ENCODE data around the gene RIN1. TPM values are rescaled to one million over a fixed set of nuclear protein-coding genes. Genes with fewer than 3 reads are reported as not detected.
"Not testable (repeated sequence)": the region's sequence is repeated elsewhere in the genome, so short reads cannot be mapped to it uniquely, and the experiment has no call there.

The RIN1 gene, protein sequence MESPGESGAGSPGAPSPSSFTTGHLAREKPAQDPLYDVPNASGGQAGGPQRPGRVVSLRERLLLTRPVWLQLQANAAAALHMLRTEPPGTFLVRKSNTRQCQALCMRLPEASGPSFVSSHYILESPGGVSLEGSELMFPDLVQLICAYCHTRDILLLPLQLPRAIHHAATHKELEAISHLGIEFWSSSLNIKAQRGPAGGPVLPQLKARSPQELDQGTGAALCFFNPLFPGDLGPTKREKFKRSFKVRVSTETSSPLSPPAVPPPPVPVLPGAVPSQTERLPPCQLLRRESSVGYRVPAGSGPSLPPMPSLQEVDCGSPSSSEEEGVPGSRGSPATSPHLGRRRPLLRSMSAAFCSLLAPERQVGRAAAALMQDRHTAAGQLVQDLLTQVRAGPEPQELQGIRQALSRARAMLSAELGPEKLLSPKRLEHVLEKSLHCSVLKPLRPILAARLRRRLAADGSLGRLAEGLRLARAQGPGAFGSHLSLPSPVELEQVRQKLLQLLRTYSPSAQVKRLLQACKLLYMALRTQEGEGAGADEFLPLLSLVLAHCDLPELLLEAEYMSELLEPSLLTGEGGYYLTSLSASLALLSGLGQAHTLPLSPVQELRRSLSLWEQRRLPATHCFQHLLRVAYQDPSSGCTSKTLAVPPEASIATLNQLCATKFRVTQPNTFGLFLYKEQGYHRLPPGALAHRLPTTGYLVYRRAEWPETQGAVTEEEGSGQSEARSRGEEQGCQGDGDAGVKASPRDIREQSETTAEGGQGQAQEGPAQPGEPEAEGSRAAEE
- 1 to 10 TPM; 1.5 to 1.6 TPM for total RNA-seq

DNA sequence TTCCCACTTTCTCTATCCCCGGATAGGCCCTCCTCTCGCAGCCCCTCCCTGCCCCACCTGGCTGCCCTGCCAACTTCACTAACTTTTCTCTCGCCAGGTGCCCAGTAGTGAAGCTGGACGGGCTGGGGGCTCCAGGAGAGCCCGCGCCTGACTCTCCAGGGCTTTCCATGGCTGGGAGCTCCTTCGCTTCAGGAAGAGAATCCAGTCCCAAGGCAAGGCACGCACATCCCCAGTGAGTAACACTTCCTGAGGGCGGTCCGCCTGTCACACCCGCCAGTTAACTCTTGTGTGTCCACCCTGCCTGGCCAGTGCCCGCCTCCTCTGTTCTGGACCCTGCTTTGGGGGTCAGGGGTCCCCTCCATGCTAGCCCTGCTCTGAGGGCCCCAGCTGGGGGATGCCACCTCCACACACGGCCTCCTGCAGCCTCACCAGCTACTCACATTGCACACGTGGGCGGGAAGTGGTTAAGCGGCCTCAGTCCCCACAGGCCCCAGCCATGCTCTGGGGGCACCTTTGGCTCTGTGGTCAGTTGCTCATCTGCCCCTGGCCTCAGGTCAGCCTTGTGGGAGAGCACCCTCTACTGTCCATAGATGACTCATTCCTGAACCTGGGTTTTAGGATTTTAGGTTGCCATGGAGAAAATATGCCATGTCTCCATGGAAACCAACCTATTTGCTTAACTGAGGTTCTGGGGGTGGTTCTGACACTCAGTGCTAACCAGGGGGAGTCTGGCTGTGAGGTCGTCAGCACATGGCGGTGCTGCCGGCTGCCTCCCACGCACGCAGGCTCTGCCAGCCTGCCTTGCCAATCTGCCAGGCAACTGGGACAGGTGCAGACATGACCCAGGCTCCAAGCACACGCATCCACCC lies at the start of gene RIN1:
Gene RIN1 (minus strand): TSS at position 201 of the 869 bp plus-strand sequence. CDS start 32 bp downstream, at position 169.
- no peaks in the 10 kb centered on the region for H3K27me3 Mint-ChIP-seq
- peak; percentile 82 for DNase-seq
- H3K4me1 Mint-ChIP-seq: peaks cover 27% of the 10 kb centered on the region
- peak within 1 kb of the TSS; percentile 78 for H3K4me3 Mint-ChIP-seq
- H3K27ac Mint-ChIP-seq: peak within 1 kb of the TSS; percentile 83
- no peaks in the 10 kb centered on the region for H3K9me3 Mint-ChIP-seq
- peaks cover 2% of the 10 kb centered on the region for H3K36me3 Mint-ChIP-seq

DNA sequence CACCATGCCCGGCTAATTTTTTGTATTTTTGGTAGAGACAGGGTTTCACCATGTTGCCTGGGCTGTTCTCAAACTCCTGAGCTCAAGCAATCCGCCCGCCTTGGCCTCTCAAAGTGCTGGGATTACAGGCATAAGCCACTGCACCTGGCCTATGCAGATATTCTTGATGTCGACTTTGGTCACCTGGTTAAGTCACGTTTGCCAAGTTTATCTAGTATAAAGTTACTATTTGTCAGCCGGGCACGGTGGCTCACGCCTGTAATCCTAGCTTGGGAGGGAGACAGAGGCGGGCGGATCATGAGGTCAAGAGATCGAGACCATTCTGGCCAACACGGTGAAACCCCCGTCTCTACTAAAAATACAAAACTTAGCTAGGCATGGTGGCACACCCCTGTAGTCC lies 48.1 kb upstream of the RIN1 start:
- H3K27me3 Mint-ChIP-seq, H3K27ac Mint-ChIP-seq, H3K4me3 Mint-ChIP-seq, H3K9me3 Mint-ChIP-seq, DNase-seq, H3K36me3 Mint-ChIP-seq: not testable (repeated sequence)
- H3K4me1 Mint-ChIP-seq: peaks cover 12% of the 10 kb centered on the region

GRCh38 chr11:66380264-66380663 lies 44.0 kb upstream of the RIN1 start:
- DNase-seq: peak; percentile 13
- H3K9me3 Mint-ChIP-seq, H3K27me3 Mint-ChIP-seq, H3K36me3 Mint-ChIP-seq, H3K27ac Mint-ChIP-seq, H3K4me1 Mint-ChIP-seq, H3K4me3 Mint-ChIP-seq: not testable (repeated sequence)

GRCh38 chr11:66373690-66374287 lies 37.6 kb upstream of the RIN1 start:
- not testable (repeated sequence) for H3K27me3 Mint-ChIP-seq, DNase-seq, H3K9me3 Mint-ChIP-seq, H3K27ac Mint-ChIP-seq, H3K36me3 Mint-ChIP-seq
- peak overlapping the region; percentile 32 for H3K4me3 Mint-ChIP-seq
- H3K4me1 Mint-ChIP-seq: peaks cover 16% of the 10 kb centered on the region

DNA sequence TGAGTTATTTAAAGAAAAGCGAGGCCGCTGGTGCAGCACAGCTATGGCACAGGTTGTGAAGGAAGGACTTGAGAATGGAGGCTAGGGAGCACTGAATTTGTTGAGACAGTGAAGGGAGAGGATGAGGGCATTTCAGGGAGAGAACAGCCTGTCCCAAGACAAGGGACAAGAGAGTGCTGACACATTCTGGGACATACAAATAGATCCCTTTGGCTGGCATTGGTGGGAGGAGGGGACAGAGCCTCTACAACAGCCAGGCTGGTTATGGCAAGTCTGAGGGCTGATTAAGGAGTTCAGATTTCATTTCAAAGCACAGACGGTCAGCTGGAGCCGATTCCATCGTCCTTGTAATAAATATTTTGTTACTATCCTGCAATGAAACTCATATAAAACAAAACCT lies 37.0 kb upstream of the RIN1 start:
- Mint-ChIP-seq H3K4me3 (no peak overlapping the region), H3K27me3 (no peaks in the 10 kb centered on the region), H3K4me1 (peaks cover 16% of the 10 kb centered on the region), H3K36me3 (no peaks in the 10 kb centered on the region), H3K27ac (no peak overlapping the region), H3K9me3 (no peaks in the 10 kb centered on the region)
- DNase-seq: no peak

DNA sequence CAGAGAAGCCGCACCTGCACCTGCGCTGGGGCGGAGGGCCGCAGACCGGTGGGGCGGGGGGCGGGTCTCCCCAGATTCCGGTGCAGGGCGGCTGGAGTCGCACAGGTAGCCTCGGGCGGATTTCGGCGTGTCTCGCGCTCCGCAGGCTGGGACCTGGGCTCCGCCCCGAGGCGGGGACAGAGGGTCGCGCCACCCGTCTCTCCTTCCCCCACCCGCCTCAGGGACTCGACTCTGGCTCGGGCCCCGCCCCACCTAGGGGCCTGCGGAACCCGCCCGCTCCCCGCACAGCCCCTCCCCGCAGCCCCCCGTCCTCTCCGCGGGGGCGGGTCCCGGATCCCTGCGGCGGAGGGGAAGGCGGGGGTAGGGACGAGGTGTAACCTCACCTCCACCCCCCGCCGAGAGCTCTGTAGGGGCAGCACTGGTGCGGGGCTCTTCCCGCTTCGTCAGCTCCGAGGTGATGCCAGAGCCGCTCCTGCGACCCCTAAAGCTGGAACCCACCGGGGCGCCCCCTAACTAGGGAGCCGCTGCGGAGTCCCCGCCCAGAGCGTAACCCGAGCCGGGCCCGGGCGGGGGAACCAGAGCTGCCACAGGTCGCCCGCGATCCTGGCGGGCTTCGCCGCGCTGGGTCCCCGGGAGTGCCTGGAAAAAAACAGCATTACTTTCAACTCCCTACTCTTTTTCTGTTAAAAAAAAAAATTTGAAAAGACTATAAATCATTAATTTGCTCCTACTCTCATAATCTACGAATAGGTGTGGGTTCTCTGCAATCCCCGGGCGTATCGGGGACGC lies 35.6 kb upstream of the RIN1 start, which contains the start of gene SLC29A2:
Gene SLC29A2 (minus strand): TSS at position 134 of the 789 bp plus-strand sequence. CDS start 169 bp downstream, outside the sequence.
- Mint-ChIP-seq H3K9me3 (no peaks in the 10 kb centered on the region), H3K27ac (peak within 1 kb of the TSS; percentile 88), H3K4me1 (peaks cover 16% of the 10 kb centered on the region), H3K4me3 (peak within 1 kb of the TSS; percentile 86), H3K36me3 (peaks cover 4% of the 10 kb centered on the region), H3K27me3 (no peaks in the 10 kb centered on the region)
- DNase-seq: peak; percentile 89

DNA sequence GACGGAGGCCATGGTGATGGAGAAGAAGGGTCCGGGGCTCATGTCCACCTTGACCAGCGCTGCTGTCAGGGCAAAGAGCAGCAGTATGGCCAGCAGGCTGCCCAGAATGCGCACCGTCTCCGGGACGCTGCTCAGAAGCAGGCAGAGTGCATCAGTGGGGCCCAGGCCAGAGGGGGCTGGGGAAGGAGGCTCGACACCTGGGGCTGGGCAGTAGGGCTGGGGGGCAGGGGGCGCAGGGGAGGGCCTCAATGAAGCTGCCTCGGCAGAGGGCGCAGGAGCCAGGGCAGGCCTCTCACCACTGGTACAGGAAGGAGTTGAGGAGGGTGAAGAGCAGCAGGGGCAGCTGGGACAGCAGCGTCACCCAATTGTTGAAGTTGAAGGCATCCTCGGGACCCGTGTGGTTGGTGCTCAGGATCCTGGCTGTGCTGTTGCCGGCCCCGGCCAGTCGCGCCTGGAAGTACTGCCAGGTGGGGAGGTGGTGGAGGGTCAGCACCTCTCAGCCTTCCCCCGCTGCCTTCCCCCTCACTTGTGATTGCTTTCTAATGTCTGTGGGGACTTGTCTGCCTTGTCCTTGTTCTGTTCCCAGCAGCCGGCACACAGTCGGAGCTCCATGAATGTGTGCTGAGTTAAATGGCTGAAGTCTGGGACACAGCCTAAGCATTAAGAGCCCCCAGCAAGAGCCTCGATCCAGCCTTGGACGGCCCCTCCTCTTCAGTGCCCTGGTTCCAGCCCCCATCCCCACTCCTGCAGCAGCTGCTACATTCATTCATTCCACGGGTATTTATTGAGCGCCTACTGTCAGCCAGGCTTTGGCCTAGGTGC lies 33.0 kb upstream of the RIN1 start:
- H3K27ac Mint-ChIP-seq: peak overlapping the region; percentile 16
- DNase-seq: no peak
- peak overlapping the region; percentile 30 for H3K4me3 Mint-ChIP-seq
- peaks cover 4% of the 10 kb centered on the region for H3K36me3 Mint-ChIP-seq
- no peaks in the 10 kb centered on the region for H3K9me3 Mint-ChIP-seq
- peaks cover 16% of the 10 kb centered on the region for H3K4me1 Mint-ChIP-seq
- no peaks in the 10 kb centered on the region for H3K27me3 Mint-ChIP-seq

DNA sequence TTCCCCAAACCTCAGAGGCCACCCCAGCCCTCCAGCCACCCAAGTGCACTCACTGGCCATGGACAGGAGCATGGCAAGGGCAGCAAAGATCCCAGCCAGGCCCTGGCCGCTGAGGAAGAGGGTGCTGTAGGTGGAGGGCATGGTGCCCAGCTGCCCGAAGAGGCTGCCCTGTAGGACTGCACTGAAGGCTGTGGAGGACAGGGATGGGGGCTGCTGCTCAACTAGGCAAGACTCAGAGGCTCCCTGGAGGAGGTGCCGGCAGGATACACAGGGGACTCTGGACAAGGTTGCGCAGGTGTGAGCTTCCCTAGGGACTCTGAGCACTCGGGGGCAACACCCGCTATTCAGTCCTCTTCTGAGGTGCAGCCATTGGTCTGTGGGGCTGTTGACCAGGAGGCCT lies 32.2 kb upstream of the RIN1 start:
- no peak overlapping the region for H3K4me3 Mint-ChIP-seq
- H3K36me3 Mint-ChIP-seq: peaks cover 4% of the 10 kb centered on the region
- no peaks in the 10 kb centered on the region for H3K9me3 Mint-ChIP-seq
- H3K27ac Mint-ChIP-seq: no peak overlapping the region
- no peaks in the 10 kb centered on the region for H3K27me3 Mint-ChIP-seq
- DNase-seq: no peak
- H3K4me1 Mint-ChIP-seq: peaks cover 16% of the 10 kb centered on the region

DNA sequence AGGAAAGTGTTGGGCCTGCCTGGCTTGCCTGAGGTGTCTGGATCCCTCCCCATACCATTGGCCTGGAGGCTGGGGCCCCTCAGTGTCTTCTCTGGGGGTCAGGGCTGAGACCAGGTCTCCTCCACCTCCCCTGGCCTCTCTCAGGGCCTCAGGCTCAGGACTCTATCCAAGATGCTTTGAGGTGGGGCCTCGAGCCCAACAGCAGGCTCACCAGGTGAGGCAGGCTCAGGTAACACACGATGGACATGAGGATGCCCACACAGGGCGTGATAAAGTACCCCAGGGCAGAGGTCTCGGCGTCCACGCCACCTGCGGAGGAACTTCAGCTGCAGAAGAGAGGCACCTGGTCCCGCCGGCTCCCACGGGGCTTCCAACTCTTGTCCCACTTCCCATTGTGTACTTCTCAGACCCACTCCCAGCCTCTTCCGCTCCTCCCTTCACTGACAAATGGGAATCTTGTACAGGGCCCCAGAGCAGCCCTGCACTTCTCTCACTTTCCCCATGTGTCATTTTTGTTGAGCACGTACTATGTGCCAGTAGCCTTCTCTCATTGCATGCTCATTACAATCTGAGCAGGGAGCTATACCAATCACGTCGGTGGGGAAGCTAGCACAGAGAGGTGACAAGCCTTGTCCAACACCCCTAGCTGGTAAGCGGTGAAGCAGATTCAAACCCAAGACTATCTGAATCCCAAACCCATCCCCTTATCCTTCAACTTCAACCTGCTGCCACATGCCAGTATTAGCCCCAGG lies 31.5 kb upstream of the RIN1 start:
- Mint-ChIP-seq H3K4me3 (no peak overlapping the region), H3K27me3 (no peaks in the 10 kb centered on the region), H3K27ac (no peak overlapping the region), H3K9me3 (no peaks in the 10 kb centered on the region), H3K4me1 (peaks cover 15% of the 10 kb centered on the region), H3K36me3 (peaks cover 4% of the 10 kb centered on the region)
- DNase-seq: no peak

DNA sequence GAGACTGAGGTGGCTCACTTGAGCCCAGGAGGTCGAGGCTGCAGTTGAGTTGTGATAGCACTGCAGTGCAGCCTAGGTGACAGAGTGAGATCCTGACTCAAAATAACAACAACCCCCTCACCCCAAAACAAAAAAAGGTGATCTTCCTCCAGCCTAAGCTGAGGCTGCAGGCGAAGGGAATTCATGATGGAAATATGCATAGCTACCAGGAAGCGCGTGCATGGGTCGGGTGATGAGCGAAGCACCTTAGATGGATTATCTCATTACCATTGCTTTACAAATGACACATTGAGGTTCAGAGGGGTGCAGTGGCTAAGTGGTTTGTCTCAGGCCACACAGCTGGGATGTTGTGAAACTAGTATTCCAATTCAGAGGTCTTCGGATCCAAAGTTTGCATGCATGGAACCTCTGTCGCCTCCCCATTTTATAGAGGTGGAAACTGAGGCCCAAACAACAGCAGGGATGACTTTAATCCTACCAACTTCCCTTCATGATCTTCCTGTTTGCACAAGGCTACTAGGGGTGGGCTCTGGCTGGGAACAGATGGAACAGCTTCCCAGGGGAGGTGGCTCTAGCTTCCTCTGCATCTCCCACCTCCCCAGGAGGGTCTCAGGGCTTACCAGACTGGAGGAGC lies 30.7 kb upstream of the RIN1 start:
- Mint-ChIP-seq H3K4me1 (peaks cover 9% of the 10 kb centered on the region), H3K4me3 (no peak overlapping the region), H3K27ac (no peak overlapping the region), H3K36me3 (peaks cover 6% of the 10 kb centered on the region), H3K9me3 (no peaks in the 10 kb centered on the region), H3K27me3 (no peaks in the 10 kb centered on the region)
- no peak for DNase-seq

- Mint-ChIP-seq H3K27me3 (no peaks in the 10 kb centered on the region), H3K36me3 (peaks cover 6% of the 10 kb centered on the region), H3K4me3 (no peak overlapping the region), H3K4me1 (peaks cover 9% of the 10 kb centered on the region), H3K9me3 (no peaks in the 10 kb centered on the region), H3K27ac (no peak overlapping the region)
- DNase-seq: no peak
Observed at GRCh38 chr11:66365711-66366619, 29.7 kb upstream of the RIN1 start.

Data from activated naive CD8-positive, alpha-beta T cell treated with anti-CD3 and anti-CD28 coated beads for 36 hours (primary cell).